ENCODE results near the gene SRMS.

The SRMS gene

DNA sequence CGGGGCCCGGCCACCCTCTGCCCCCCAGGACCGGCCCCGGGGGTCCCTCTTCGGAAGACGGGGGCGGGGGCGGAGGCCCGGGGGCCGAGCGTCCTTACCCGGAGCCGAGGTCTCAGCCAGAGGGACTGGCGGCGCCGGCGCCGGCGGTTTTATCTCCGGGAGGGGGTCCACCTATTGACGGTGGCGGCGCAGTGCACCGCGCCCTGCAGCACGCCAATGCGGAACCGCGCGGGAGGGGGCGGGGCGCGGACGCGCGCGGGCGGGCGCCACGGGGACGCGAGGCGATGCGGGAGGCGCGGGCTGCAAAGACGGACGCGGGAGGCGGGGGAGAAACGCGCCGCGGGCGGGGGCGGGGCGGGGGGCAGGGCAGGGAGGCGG lies 48.6 kb downstream of the SRMS start, which contains the start of gene EEF1A2:
Gene EEF1A2 (minus strand): TSS at position 124 of the 378 bp plus-strand sequence. CDS start 1,320 bp downstream, outside the sequence.
- peak; percentile 63 for DNase-seq

DNA sequence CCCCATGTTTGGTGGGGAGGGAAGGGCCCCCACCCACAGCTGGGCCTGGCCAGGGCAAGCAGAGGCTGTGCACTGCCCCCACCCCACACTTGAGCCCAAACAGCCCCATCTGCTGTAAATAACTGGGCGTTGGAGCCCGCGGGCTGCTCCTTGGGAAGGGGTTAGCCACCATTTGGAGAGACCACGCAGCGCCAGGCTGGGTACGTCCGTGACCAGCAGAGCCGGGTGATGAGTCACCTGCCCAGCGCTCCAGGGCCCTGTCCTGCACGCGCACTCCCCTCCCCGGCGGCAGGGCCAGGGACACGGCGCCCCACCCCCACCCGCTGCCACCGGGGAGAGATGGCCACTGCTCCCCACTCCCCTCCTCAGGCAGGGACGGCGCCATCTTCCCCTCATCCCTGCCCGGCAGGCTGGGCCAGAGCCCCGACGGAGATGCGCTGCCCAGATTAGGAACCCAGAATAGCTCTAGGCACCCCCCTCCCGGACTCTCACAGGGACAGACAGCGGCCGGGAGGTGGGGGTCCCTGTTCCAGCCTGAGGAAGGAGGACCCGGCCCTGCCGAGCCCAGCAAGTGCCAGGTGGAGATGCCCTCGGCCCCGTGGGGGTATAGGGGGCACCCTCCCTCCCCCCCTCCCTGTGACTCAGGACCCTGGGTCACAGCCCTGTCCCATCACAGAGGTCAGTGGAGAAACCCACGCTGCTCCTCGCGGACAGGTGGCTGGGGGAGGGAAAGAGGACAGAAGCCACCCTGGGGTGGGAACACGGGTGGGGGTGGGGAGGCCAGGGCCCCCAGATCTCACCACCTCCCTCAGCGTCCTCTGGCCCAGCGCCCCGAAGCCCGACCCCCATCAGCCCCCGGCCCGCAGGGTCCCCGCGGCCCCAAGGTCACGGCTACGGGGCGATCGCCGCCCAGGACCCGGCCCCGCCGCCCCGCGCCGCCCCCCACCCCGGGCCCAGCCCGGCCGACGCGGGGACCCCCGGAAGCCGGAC lies 49.3 kb downstream of the SRMS start:
- DNase-seq, result peak; percentile 45

DNA sequence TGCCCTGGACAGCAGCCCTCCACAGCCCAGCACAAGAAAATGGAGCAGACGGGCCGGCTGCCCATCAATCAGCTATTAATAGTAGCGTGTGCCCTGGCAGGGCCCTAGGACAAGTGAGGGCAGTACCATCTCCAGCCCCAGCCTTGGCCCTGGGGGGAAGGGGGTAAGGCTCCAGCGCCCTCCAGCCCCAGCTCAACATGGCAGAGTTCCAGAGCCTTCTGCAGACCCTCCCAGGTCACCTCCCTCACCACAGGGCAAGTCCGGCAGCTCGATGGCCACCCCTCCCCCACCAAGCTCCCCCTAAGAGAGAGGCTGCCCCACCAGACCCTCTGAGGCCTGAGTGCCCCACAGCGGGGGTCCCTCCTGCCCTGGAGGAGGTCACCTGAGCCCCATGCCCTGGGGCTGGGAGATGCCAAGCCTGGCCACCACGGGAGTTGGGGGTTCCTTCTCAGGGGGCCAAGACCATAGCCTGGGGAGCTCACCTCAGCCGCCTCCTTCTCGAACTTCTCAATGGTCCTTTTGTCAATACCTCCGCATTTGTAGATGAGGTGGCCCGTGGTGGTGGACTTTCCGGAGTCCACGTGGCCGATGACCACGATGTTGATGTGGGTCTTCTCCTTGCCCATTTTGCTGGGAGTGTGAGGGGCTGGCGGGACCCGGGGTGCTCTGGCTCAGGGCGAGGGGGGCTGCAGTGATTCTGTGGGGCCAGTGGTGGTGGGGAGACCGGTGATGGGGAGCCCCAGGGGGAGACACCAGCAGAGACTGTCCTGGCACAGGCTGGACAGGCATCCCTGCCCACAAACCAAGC lies 50.2 kb downstream of the SRMS start:
- no peak for DNase-seq

DNA sequence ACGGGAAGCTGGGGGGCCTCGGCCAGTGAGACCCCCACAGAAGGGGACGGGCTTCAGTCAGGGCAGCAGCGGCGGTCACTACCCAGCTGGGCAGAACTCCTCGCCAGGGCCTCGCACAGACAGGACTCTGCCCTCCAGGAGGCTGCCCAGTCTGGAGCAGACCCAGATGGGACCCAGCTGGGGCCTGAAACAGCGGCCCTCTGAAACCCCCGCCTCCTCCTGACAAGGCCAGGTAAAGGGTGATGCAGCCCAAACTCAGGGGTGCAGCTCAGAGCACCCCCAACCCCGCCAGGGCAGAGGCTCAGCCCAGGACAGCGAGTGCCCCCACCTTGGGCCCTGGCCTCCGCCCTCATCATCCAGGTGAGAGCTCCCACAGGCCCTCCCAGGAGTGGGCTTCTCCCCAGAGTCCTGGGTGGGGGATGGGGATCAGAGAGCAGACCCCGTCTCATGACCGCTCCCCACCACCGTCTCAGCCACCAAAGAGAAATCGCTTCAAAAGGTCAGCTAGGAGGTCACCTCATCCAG lies 50.9 kb downstream of the SRMS start:
- no peak for DNase-seq

DNA sequence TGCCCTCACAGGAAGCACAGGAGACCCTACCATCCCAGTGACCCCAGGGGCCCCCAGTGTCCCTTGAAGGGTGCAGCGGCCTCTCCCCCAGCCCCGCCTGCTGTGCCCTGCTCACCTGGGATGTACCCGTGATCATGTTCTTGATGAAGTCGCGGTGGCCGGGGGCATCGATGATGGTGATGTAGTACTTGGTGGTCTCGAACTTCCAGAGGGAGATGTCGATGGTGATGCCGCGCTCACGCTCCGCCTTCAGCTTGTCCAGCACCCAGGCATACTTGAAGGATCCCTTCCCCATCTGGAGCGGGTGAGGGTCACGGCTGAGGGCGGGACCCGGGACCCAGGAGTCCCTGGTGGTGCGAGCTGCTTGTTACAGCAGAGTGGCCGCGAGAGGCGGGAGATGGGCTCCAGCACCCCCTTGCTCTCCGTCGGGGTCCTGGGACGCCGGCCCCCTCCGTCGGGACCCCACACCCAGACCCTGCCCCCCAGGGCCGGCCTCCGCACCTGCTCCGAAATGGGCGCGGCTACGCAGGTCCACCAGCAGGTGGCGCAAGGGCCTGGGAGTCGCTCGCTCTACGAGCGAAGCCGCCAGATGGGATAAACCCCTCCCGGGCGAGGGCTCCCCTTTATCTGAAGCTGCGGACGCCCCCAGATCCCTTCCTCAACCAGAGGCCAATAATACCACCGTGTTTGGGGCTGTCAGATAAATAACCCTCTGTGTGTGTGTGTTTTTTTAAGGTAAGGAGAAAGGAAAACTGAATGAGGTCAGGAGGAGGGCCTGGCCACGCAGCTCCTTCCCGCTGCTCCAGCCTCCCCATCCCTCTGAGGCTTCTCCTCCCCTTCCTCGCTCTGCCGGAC lies 51.6 kb downstream of the SRMS start:
- peak; percentile 32 for DNase-seq

DNA sequence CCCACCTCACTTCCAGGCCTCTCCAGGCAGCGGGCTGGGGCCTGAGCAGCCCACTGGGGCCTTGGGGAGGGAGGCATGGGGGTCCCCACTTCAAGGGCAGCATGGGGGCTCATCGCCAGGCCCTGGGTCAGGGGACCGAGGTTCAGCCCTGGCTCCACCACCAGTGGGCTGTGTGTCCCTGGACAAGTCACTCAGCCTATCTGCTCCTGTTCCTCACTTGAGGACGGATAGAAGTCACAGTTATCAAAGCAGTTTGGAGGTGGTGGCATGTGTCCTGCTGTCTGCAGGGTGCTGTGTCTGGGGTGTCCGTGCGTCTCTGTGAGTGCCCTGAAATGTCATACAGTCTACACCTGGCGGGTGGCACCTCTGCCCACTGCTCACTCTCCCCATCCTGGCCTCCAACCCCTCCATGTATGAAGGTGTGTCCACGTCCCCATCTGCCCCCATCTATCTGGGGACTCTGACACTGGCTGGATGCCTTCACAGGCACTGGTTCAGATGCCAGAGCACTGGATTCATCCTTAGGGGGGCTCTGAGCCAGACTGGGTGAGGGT lies 52.3 kb downstream of the SRMS start:
- no peak for DNase-seq

DNA sequence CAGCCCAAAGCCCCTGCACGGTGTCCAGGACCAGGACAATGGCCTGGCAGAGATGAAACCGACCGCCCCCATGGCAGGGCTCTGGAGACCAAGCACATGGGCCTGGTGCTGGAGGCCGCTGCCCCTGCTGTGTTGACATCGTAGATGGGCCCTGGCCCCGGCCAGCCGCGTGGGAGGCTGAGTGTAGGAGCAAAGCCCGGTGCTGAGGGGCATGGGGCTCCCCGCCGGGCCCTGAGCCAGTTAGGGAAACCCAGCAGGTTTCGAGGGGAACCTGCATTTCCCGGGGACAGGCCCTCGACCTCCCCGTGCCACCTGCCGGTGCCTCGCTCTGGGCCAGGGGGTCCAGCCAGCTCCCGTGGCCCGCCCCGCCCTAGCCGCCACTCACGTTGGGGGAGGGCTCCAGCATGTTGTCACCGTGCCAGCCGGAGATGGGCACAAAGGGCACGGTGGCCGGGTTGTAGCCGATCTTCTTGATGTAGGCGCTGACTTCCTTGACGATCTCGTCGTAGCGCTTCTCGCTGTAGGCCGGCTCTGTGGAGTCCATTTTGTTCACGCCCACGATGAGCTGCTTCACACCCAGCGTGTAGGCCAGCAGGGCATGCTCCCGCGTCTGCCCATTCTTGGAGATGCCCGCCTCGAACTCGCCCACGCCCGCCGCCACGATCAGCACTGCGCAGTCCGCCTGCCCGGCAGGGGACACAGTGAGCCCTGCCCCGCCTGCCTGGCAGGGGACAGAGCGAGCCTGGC lies 53.0 kb downstream of the SRMS start:
- DNase-seq, result no peak

DNA sequence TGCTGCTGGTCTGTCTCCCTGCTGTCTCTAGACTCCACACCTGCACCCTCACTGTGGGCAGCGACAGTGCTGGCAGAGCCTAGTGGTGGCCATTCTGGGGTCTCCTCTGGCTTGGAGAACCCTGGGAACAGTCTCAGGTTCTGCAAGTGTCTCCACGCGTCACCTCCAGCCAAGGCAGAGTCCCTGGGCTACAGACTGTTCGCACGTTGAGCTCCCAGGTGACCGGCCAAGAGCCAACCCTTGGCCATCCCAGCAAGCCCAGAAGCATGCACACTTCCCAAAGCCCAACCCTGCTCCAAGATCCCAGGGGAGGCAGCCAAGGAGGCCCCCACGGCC lies 53.5 kb downstream of the SRMS start:
- DNase-seq, result no peak

DNA sequence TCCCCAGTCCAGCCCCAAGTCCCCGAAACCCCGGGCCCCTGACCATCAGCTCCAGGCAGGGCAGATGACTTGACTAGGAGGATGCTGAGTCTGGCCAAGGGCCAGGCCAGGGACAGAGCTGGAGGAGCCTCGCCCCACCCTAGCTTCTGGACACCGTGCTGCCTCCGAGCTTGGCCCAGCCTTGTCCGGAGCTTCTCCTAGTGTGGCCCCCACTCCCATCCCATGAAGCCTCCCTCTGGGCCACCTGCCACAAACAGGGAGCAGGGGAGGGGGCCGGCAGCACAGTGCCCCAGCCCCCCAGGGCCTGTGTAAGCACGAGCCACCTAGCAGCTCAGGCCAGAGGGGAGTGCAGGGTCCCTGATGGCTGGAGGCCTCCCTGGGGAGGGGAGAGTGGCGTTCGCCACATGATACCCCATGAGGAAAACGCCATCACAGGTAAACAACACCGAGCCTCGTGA lies 54.0 kb downstream of the SRMS start:
- DNase-seq, result no peak

DNA sequence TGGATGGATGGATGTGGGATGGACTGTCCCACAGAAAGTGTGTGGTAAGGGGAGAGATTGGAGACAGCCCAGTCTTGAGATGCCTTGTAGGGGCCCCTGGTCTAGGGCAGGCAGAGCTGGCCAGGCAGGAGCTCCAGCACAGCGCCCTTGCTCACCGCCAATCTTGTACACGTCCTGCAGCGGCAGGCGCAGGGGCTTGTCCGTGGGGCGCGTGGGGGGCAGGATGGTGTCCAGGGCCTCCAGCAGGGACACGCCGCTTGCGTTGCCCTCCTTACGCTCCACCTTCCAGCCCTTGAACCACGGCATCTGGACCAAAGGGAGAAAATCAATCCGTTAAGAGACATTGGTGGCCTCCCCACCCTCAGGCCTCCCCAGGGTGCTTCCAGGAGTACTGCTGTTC lies 54.6 kb downstream of the SRMS start:
- DNase-seq, result no peak

DNA sequence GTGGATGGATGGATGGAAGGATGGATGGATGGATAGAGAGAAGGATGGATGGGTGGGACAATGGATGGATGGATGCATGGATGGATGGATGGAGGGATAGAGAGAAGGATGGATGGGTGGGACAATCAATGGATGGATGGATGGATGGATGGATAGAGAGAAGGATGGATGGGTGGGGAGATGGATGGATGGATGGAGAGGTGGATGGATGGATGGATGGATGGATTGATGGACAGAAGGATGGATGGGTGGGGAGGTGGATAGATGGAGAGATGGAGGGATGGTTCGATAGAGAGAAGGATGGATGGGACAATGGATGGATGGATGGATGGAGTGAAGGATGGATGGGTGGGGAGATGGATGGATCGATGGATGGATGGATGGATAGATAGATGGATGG lies 55.0 kb downstream of the SRMS start:
- DNase-seq, result no peak

DNA sequence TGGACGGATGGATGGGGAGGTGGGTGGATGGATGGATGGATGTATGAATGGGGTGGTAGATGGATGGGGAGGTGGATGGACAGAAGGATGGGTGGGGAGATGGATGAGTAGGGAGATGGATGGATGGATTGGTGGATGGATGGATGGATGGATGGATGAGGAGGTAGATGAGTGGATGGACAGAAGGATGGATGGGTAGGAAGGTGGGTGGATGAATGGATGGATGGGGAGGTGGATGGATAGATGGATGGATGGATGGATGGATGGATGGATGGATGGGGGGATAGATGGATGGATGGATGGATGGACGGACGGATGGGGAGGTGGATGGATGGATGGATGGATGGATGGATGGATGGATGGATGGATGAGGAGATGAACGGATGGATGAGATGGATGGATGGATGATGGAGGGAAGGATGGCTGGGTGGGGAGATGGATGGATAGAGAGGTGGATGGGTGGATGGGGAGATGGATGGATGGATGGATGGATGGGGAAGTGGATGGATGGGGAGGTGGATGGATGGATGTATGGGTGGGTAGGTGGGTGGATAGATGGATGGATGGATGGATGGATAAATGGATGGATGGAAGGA lies 55.8 kb downstream of the SRMS start:
- DNase-seq, result no peak

DNA sequence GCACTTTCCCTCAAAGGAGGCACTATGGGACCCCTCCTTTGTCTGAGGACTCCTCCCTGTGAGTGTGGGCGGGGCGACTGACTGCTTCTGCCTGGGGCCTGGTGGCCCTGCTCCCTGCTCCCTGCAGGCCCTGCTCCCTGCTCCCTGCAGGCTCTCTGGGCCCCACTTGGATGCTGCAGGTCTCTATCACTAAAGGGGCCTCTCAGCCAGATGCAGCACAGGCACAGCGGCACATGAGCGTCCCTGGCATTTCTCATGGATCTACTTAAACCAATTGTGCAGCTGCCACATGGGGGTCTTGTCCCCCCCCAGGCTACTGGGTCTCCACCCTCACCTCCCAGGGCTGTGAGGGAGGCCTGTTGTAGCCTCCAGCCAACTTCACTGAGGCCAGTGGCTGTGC lies 56.5 kb downstream of the SRMS start:
- no peak for DNase-seq
